SK-N-MC (cell line): ENCODE measurements around the gene LDLRAD2.
A peak's percentile ranks its signal among the peaks of the same experiment; 100 is the strongest.
"Not testable (repeated sequence)": the region's sequence is repeated elsewhere in the genome, so short reads cannot be mapped to it uniquely, and the experiment has no call there.

Experiments
- DNase-seq: peaks from one replicate; pipeline ENCODE4 v3.0.0-alpha.2; 2011; ENCODE audit warnings: low read depth, low spot score
- H3K27ac ChIP-seq: fragments of 200-600 bp; sonication (generic); 2 replicates; pipeline ENCODE4 v1.5.1; 2016; ENCODE audit warnings: mixed run types
- H3K36me3 ChIP-seq: fragments of 200-600 bp; sonication (generic); 2 replicates; pipeline ENCODE4 v1.6.1; 2017; ENCODE audit warnings: antibody characterized with exemption, low read length, mixed read lengths; ENCODE audit not compliant: insufficient read depth
- H3K4me3 ChIP-seq: fragments of 200-600 bp; sonication (generic); 2 replicates; pipeline ENCODE4 v1.5.1; 2016
- H3K9ac ChIP-seq: fragments of 200-600 bp; sonication (generic); 2 replicates; pipeline ENCODE4 v1.8.0; 2017; ENCODE audit warnings: mixed run types, mixed read lengths; ENCODE audit not compliant: insufficient read length
- H3K9me3 ChIP-seq: fragments of 200-600 bp; sonication (generic); 2 replicates; pipeline ENCODE4 v1.6.1; 2017; ENCODE audit warnings: low read depth, mild to moderate bottlenecking, antibody characterized with exemption, low read length, moderate library complexity, mixed read lengths
- EZH2 ChIP-seq: fragments of 200-600 bp; sonication (generic); IDR thresholded peaks from one replicate; pipeline ENCODE4 v1.6.1; 2017; ENCODE audit warnings: antibody characterized with exemption
- FOXP2 ChIP-seq: optimal IDR thresholded peaks from 2 replicates; pipeline ENCODE3; 2011; ENCODE audit warnings: mild to moderate bottlenecking, moderate library complexity; ENCODE audit not compliant: insufficient read depth; ENCODE audit errors: extremely low read length, control extremely low read depth
- POLR2AphosphoS5 ChIP-seq: IDR thresholded peaks from 2 replicates; pipeline ENCODE4 v1.6.1; 2012; ENCODE audit warnings: mild to moderate bottlenecking, low read depth, low read length, borderline replicate concordance

The LDLRAD2 gene

GRCh38 chr1:21782868-21783678 lies 29.0 kb upstream of the LDLRAD2 start, which contains the start of gene USP48:
Gene USP48 (minus strand): TSS chr1:21783149. CDS start chr1:21782957, 192 bp downstream.
- DNase-seq, result peak; percentile 45

GRCh38 chr1:21783679-21784603 lies 28.1 kb upstream of the LDLRAD2 start:
- peak overlapping the region; percentile 100 for H3K27ac ChIP-seq

More at GRCh38 chr1:21782868-21783678, 29.0 kb upstream of the LDLRAD2 start, which contains the start of gene USP48:
- Histone ChIP-seq H3K9ac (peak within 1 kb of the TSS; percentile 100), H3K4me3 (peak within 1 kb of the TSS; percentile 100), H3K9me3 (no peaks in the 10 kb centered on the region), H3K36me3 (no peaks in the 10 kb centered on the region), H3K27ac (peak within 1 kb of the TSS; percentile 100)
- no peak for TF ChIP-seq FOXP2
- peak; percentile 96 for TF ChIP-seq POLR2AphosphoS5

GRCh38 chr1:21785764-21786163 lies 26.3 kb upstream of the LDLRAD2 start:
- H3K9ac ChIP-seq, H3K27ac ChIP-seq, H3K36me3 ChIP-seq, H3K4me3 ChIP-seq, H3K9me3 ChIP-seq, DNase-seq: not testable (repeated sequence)

More at GRCh38 chr1:21783679-21784603, 28.1 kb upstream of the LDLRAD2 start:
- peak overlapping the region; percentile 100 for H3K4me3 ChIP-seq
- peak; percentile 83 for DNase-seq
- TF ChIP-seq POLR2AphosphoS5 (no peak), FOXP2 (no peak), EZH2 (no peak)
- H3K36me3 ChIP-seq, result no peaks in the 10 kb centered on the region
- no peaks in the 10 kb centered on the region for H3K9me3 ChIP-seq
- H3K9ac ChIP-seq, result peak overlapping the region; percentile 100

- no peak for DNase-seq
- TF ChIP-seq FOXP2 (no peak), EZH2 (no peak), POLR2AphosphoS5 (no peak)
- Histone ChIP-seq H3K36me3 (no peaks in the 10 kb centered on the region), H3K4me3 (no peak overlapping the region), H3K9ac (no peak overlapping the region), H3K9me3 (no peaks in the 10 kb centered on the region), H3K27ac (no peak overlapping the region)
Observed at GRCh38 chr1:21786640-21787039, 25.4 kb upstream of the LDLRAD2 start.

GRCh38 chr1:21793104-21793503 lies 19.0 kb upstream of the LDLRAD2 start:
- H3K4me3 ChIP-seq, result no peak overlapping the region
- no peak overlapping the region for H3K27ac ChIP-seq
- TF ChIP-seq EZH2, result no peak
- no peak for TF ChIP-seq POLR2AphosphoS5
- TF ChIP-seq FOXP2, result no peak
- no peaks in the 10 kb centered on the region for H3K9me3 ChIP-seq
- DNase-seq, result no peak
- no peak overlapping the region for H3K9ac ChIP-seq
- no peaks in the 10 kb centered on the region for H3K36me3 ChIP-seq

- H3K4me3 ChIP-seq, result no peak overlapping the region
- H3K9ac ChIP-seq, result no peak overlapping the region
- H3K9me3 ChIP-seq, result no peaks in the 10 kb centered on the region
- DNase-seq, result no peak
- TF ChIP-seq FOXP2 (no peak), EZH2 (no peak), POLR2AphosphoS5 (no peak)
- no peaks in the 10 kb centered on the region for H3K36me3 ChIP-seq
- no peak overlapping the region for H3K27ac ChIP-seq
Observed at GRCh38 chr1:21794656-21795055, 17.4 kb upstream of the LDLRAD2 start.

- TF ChIP-seq FOXP2 (no peak), EZH2 (no peak), POLR2AphosphoS5 (no peak)
- no peak overlapping the region for H3K27ac ChIP-seq
- DNase-seq, result no peak
- no peak overlapping the region for H3K9ac ChIP-seq
- no peaks in the 10 kb centered on the region for H3K36me3 ChIP-seq
- H3K4me3 ChIP-seq, result no peak overlapping the region
- no peaks in the 10 kb centered on the region for H3K9me3 ChIP-seq
Observed at GRCh38 chr1:21795075-21795474, 17.0 kb upstream of the LDLRAD2 start.

- DNase-seq, result no peak
- TF ChIP-seq POLR2AphosphoS5, result no peak
- no peak for TF ChIP-seq FOXP2
- TF ChIP-seq EZH2, result no peak
- no peak overlapping the region for H3K4me3 ChIP-seq
Observed at GRCh38 chr1:21799730-21800129, 12.3 kb upstream of the LDLRAD2 start.

More at GRCh38 chr1:21799730-21800129, 12.3 kb upstream of the LDLRAD2 start:
- Histone ChIP-seq H3K9me3 (no peaks in the 10 kb centered on the region), H3K27ac (no peak overlapping the region), H3K9ac (no peak overlapping the region), H3K36me3 (no peaks in the 10 kb centered on the region)
